ENCODE results near the gene PMF1.

Gene PMF1

DNA sequence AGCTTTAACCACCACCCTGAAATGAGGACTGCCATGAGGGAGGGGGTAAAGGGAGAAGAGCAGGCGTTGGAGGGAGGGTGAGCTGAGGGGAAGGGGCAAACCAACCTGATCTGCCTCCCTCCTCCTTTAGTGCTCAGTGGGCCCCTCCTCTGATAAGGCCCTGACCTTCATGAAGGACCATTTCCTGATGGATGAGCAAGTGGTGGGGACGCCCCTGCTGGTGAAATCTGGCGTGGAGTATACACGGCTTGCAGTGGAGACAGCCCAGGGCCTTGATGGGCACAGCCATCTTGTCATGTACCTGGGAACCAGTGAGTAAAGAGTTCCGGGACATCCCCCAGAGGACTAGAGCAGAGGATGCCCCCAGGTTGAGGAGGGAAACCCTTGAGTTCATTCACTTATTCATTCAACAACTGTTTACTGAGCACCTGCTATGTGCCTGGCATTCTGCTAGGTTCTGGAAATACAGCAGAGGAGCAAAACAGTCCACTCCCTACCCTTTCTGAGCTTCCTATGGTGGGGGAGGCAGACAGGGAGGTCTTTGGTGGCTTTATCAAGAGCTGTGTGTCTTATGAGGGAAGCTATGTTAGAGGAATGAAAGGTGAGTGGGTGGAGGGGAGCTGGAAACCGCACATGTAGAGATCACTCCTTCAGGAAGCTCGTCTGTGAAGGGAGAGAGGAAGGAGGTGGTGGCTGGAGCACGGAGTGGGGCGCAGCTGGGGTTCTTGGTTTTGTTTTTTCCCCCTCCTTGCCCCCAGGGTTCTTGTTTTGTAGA, 39.9 kb upstream of the PMF1 start:
- TF ChIP-seq ZFP30 (CRISPR knock-in tag; IDR thresholded peaks at IDR 0.05), result no peak
- no peak for TF ChIP-seq RARB (CRISPR knock-in tag; IDR thresholded peaks at IDR 0.05)
- TF ChIP-seq CSDC2 (CRISPR knock-in tag; IDR thresholded peaks at IDR 0.05), result no peak
- TF ChIP-seq ZC3H10 (CRISPR knock-in tag; IDR thresholded peaks at IDR 0.05), result no peak
- TF ChIP-seq OSR1 (CRISPR knock-in tag; IDR thresholded peaks at IDR 0.05), result no peak
- no peak for TF ChIP-seq ZNF565 (CRISPR knock-in tag; conservative IDR thresholded peaks at IDR 0.05; ENCODE audit: low read depth)
- TF ChIP-seq ZNF70 (CRISPR knock-in tag; IDR thresholded peaks at IDR 0.05), result no peak
- TF ChIP-seq TOX (CRISPR knock-in tag; IDR thresholded peaks at IDR 0.05; ENCODE audit: borderline replicate concordance), result no peak
- TF ChIP-seq SNAI2 (CRISPR knock-in tag; IDR thresholded peaks at IDR 0.05), result no peak
- TF ChIP-seq ESRRG (CRISPR knock-in tag; IDR thresholded peaks at IDR 0.05), result no peak
- TF ChIP-seq GLIS3 (CRISPR knock-in tag; IDR thresholded peaks at IDR 0.05), result no peak
- TF ChIP-seq PATZ1 (CRISPR knock-in tag; IDR thresholded peaks at IDR 0.05; ENCODE audit: borderline replicate concordance), result no peak
- TF ChIP-seq CREB5 (CRISPR knock-in tag; IDR thresholded peaks at IDR 0.05; ENCODE audit: low read depth), result no peak
- no peak for TF ChIP-seq ARNTL (CRISPR knock-in tag; IDR thresholded peaks at IDR 0.05; ENCODE audit: borderline replicate concordance, low read depth)
- TF ChIP-seq TCF4 (CRISPR knock-in tag; IDR thresholded peaks at IDR 0.05; ENCODE audit: borderline replicate concordance), result no peak
- TF ChIP-seq CSRNP3 (CRISPR knock-in tag; IDR thresholded peaks at IDR 0.05), result no peak
- no peak for TF ChIP-seq ISL1 (CRISPR knock-in tag; IDR thresholded peaks at IDR 0.05)
- TF ChIP-seq BACH2 (CRISPR knock-in tag; IDR thresholded peaks at IDR 0.05; ENCODE audit: borderline replicate concordance), result no peak
- no peak for TF ChIP-seq POU6F1 (CRISPR knock-in tag; IDR thresholded peaks at IDR 0.05; ENCODE audit: borderline replicate concordance, low read depth)
- no peak for ATAC-seq

- no peak; the same call in 2 of the 3 replicates for ATAC-seq
- no peak for TF ChIP-seq POU6F1 (CRISPR knock-in tag; IDR thresholded peaks at IDR 0.05; ENCODE audit: borderline replicate concordance, low read depth)
- TF ChIP-seq ZNF565 (CRISPR knock-in tag; conservative IDR thresholded peaks at IDR 0.05; ENCODE audit: low read depth), result no peak
- TF ChIP-seq CSDC2 (CRISPR knock-in tag; IDR thresholded peaks at IDR 0.05), result no peak
- TF ChIP-seq ZNF70 (CRISPR knock-in tag; IDR thresholded peaks at IDR 0.05), result no peak
- TF ChIP-seq OSR1 (CRISPR knock-in tag; IDR thresholded peaks at IDR 0.05), result no peak
- TF ChIP-seq CREB5 (CRISPR knock-in tag; IDR thresholded peaks at IDR 0.05; ENCODE audit: low read depth), result no peak
- no peak for TF ChIP-seq ZFP30 (CRISPR knock-in tag; IDR thresholded peaks at IDR 0.05)
- no peak for TF ChIP-seq TSHZ2 (CRISPR knock-in tag; IDR thresholded peaks at IDR 0.05)
- TF ChIP-seq BACH2 (CRISPR knock-in tag; IDR thresholded peaks at IDR 0.05; ENCODE audit: borderline replicate concordance), result no peak
- TF ChIP-seq TCF4 (CRISPR knock-in tag; IDR thresholded peaks at IDR 0.05; ENCODE audit: borderline replicate concordance), result no peak
- no peak for TF ChIP-seq CSRNP3 (CRISPR knock-in tag; IDR thresholded peaks at IDR 0.05)
- TF ChIP-seq ZFP3 (CRISPR knock-in tag; IDR thresholded peaks at IDR 0.05), result no peak
- TF ChIP-seq PATZ1 (CRISPR knock-in tag; IDR thresholded peaks at IDR 0.05; ENCODE audit: borderline replicate concordance), result no peak
These were observed 36.1 kb upstream of the PMF1 start for GRCh38 chr1:156176610-156177210.

Data from SK-N-SH treated with all-trans-retinoic acid at 6 μM for 48 hours (cell line).